GM15510 (cell line): Measurements from ENCODE around the gene SERPINB6.

Source experiments
- POLR2A ChIP-seq: IDR thresholded peaks from 3 replicates; pipeline ENCODE4 v1.6.1; 2011; ENCODE audit warnings: borderline replicate concordance; ENCODE audit not compliant: insufficient read length; ENCODE audit errors: extremely low read depth

SERPINB6 gene

DNA sequence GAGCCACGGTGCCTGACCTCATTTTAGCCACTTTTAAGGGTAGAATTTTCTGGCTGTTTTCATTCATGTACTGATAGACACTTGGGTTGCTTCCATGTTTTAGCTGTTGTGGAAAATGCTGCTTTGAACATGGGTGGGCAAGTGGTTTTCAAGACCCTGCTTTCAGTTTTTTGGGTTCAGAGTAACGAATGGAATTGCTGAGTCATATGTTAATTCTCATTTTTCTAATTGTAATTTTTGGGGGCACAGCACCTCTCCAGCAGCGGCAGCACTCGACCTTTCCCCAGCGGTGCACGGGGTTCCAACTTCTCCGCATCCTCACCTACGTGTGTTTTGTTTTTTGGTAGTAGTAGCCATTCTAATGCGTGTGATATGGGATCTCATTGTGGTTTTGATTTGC lies 33.7 kb upstream of the SERPINB6 start:
- TF ChIP-seq POLR2A = no peak

DNA sequence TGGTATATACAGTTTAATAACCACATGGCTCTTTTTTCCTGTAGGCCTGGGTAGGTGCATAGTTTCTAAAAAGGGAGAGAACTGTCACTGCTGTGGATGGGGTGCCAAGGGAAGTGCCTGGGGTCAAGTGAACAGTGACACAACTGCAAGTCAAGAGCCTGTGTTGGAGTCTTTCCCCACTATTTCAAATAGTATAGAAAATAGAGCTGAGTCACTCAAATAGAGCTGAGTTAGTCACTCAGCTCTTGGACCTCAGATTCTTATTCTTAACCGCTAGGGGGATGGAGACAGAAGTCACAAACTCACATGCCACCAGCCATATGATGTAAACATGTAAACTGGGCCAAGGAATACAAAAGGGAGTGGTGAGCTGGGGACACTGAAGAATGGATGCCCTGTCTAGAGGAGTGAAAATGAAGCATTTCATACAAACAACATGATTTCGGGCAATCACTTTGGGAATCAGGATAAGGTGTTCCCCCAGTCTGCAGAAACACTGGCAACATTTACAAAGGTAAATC lies 30.5 kb upstream of the SERPINB6 start:
- no peak for TF ChIP-seq POLR2A

DNA sequence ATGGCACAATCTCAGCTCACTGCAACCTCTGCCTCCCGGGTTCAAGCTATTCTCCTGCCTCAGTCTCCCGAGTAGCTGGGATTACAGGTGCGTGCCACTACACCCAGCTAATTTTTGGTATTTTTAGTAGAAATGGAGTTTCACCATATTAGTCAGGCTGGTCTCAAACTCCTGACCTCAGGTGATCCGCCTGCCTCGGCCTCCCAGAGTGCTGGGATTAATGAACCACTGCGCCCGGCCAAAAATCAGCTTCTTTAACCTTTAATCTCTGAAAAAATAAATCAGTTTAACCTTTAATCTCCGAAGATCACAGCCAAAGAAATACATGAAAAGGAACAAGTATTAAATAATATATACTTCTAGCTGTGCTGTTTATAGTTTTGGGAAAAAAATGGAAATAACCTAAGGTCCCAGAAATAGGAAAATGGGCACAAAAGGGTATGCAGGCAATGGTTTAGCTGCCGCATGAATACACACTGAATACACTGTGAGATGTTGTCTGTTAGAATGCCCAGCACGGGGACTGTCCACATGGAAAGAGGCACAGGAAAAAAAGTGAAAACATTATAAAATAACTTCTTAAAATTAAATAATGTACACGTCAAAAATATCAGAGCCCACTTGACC lies 29.9 kb upstream of the SERPINB6 start:
- no peak for TF ChIP-seq POLR2A

DNA sequence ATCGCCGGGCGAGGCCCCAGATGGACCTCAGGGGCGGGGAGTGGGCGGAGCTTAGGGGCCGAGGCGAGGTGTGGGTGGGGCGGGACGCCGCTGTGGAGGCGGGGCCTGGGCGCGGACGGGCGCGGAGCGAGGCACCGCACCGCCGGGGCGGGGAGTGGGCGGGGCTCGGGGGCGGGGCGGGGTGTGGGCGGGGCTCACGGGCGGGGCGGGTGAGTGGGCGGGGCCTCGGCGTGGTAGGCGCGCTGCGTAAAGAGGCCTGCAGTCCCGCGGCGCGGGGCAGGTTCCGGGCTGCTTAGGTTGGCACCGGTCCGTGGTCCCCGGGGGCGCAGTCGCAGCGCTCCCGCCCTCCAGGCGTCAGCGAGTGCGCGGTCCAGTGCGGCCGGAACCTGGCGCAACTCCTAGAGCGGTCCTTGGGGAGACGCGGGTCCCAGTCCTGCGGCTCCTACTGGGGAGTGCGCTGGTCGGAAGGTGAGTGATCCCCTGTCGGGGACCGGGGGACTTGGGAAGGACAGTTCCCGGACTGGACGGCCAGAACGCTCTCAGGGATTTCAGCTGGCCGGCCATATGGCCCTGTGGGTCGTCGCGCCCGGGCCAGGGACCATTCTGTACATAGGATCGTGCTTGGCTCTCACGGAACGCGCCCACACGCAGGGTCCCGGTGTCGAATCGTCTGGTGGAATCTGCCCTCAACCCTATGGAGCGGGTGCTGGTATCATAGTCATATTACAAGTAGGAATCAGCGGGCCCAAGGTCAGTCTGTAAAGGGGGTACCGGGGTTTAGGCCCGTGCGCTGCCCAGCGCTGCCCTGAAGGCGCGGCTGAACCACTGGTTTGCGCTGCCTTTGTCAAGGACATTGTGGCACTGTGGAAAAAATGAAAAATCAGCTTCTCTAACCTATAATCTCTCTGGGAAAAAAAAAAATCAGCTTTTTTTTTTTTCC lies 28.5 kb upstream of the SERPINB6 start, which contains the start of gene NQO2:
Gene NQO2, plus strand, starts transcription at position 277 of the 940 bp plus-strand sequence. CDS start 6,659 bp downstream, outside the sequence.
- peak; percentile 88 for TF ChIP-seq POLR2A

DNA sequence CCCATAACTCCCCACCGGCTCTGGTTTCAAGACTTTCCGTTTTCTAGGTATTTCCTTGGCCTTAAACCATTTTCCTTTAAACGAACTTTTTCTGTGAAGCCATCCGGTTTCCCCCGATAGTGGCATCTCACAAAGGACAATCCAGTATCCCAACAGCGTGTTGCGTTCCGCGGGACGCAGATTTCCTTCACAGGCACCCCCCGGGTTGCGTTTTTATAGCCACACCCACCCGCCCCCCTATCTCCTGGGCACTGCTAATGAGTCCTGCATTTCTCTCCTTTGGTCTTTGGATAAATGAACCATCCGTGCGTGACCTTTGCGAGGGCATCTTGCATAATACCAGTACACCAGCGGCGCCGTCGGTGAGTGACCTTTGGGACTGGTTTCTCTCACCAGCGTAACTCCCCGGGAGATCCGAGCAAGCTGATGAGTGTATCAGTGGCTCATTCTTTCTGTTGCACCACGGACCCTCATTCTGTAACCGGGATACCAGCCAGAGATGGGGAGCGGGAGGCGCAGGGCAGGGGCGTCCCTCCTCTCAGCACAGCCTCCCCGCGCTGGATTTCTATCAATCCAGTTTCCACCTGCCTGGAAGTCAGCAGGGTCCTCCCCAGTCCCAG lies 27.7 kb upstream of the SERPINB6 start:
- TF ChIP-seq POLR2A = no peak

DNA sequence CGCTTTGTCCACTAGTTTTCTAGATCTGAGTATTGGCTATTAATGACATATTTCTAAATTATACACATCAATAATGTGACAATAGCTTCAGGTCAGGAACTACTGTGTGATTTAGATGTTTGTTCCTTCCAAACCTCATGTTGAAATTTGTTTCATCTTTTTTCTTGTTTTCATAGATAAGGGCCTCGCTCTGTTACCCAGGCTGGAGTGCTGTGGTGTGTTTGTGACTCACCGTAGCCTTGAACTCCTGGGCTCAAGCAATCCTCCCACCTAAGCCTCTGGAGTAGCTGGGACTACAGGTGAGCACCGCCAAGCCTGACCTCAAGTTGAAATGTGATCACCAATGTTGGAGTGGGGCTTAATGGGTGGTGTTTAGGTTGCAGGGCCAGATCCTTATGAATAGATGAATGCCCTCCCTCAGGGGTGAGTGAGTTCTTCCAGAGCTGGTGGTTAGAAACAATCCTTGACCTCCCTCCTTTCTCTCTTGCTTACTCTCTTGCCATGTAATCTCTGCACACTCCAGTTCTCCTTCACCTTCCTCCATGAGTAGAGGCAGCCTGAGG lies 22.5 kb upstream of the SERPINB6 start:
- TF ChIP-seq POLR2A = no peak

DNA sequence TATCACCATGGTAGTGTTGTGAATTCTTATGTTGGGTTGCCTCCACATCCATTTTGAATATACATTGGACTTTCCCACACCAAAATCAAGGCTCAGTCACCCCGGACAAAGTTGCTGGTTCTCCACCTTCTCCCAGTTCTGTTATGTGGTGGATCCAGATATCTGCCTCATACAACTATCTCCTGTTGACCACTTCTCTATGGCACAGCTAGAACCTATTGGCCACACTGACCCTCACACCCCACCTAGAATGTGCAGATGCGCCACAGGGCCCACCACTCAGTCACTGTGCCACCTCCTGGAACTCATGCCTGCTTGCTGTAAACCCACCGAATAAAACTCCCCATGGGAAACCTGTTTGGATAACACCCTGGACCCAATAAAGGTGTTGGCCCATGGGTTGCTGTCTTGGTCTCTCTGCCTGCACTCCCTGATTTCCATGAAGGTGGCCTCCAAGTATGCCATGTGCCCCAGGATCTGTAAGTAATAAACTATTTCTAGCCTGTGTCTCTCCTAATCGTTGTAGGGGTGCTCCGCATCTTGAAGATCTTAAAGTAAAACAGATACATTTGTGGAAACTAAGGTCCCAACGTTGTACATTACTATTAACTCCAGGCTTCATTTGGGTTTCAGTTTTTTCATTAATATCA lies 21.1 kb upstream of the SERPINB6 start:
- TF ChIP-seq POLR2A = no peak

DNA sequence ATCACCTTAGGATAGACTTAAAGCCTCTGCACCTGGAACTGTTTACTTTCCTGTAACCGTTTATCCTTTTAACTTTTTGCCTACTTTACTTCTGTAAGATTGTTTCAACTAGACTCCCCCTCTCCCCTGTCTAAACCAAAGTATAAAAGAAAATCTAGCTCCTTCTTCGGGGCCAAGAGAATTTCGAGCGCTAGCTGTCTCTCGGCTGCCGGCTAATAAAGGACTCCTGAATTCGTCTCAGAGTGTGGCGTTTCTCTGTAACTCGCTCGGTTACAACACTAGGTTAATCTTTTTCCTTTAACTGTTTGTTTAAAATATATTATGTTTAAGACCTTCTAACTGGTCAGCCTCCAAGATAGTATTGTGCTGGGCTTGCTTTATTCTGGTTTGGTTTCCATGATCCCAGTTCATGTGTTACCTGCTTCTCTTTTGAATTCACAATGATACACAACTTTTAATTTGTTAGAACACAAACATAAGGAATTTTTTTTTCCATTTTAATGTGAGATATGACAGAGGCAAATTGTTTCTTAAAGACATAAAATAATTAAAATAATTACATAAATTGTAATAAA lies 19.7 kb upstream of the SERPINB6 start:
- TF ChIP-seq POLR2A = no peak

DNA sequence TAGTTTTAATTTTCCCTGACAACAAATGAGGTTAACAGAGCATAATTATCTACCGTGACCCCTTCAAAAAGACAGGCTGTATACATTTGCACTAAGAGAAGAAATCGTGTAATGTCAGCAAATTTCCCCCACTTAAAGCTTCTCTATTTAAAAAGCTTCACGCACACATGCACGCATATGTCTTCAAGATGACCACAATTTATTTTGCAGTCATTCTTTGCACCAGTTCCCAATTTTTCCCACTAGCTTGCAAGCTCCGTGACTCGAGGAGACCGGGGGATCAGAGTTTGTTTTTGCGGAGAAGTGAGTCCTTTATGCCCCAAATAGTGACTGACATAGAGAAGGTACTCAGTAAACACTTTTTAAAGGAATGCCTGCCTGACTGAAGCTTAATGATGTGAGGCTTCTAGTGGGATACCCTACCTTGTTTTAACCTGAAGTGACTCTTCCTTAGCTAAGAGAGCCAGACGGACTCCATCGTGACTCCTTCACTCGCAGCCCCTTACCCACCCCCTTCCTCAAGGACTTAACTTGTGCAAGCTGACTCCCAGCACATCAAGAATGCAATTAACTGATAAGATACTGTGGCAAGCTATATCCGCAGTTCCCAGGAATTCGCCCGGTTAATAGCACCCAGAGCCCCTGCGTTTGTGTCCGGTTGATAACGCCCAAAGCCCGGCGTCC lies 19.0 kb upstream of the SERPINB6 start:
- TF ChIP-seq POLR2A = no peak

DNA sequence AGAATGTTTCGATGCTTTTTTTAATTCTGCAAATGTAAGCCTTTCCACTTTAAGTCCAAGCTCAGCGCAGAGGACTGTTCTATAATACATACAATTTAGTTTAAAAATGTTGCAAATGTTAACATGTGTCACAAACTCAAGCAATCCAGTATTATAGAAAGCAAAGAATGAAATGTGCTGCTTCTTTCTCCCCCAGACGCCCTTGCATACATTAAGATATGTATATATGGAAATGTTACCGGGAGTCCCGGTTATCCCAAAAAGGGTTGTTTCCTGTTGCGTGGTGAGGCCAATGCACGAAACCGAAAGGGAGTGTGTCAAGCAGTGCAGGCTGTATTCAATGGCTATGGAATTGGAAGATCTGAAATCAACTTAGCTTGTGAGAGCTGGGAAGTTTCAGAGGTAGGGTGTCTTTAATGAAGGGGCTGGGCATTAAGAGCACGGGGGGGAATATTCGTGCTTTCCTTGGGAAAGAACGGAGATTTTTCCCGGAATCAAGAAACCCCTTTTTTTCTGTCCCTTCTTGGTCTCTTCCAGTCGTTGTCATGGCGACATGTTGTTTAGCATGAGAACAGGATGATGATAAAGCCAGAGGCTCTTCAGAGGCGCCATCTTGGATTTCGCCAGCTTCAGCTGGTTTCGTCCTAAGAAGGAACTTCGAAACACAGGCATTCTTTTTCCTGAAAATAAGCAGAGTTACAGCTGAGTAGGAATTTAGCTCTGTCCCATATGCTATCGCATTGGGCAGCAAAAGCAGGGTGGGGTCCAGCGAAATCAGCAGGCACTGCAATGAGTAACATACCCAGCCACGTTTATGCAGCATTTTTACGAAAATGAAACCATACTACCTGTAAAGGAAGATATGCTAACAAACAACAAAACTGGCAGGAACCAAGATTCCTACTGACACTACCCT lies 18.2 kb upstream of the SERPINB6 start:
- TF ChIP-seq POLR2A = peak; percentile 39

DNA sequence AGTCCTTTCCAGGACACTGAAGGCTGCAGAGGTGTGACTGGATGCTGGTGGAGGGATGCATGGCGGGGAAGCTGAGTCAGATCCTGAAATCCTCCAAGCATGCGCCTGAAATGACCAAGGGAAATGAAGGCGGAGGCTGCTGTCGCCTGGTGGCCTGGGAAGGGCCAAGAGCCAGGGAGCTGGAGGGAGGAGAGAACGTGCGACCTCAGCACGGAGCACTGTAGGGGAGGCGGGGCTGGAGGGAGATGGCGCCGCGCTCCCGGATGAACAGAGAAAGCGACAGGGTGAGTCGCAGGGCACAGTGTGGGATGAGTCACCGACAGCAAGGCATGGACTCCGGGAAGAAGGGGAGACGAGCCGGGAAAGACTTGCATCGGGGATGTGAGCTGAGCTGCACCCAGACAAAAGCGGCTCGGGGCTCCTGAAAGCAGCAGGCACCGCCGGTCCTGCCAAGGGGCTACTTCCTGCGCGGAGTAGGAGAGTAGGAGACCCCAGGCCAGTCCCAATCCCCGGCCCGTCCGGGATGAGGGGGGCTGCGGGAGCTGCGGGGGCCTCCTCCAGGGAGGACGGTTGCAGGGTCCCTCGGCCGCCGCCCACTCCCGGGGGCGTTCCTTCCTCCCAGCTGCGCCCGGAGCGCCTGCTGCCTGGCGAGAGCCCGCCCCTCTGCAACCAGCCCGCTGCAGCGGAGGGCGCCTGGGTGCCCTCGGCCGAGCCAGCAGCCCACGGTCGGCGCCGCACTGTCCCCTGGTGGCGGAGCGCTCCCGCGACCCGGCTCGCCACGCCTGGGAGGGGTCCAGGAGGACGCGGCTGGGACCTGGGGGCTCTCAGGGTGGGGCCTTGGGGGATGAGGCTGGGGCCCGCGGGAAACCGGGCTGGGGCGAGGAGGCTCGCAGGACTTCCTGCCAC lies 17.3 kb upstream of the SERPINB6 start:
- TF ChIP-seq POLR2A = peak; percentile 31

DNA sequence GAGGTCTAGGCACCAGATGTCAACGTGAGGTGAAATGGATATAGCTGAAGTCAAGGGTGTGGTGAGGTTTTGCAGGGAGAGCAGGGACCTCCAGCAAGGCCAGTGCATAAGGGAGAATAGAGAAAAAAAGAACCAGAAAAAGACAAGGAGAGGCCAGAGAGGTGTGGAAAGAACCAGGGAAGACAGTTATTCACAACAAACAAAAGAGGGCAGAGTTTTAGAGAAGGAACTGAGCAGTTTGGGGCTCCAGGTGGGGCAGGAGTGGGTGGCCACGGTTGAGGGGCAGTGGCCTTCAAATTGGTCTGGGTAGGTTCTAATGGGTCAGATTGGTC lies 16.7 kb upstream of the SERPINB6 start:
- TF ChIP-seq POLR2A = no peak
